ENCODE results near the gene CFAP46.
A peak's percentile ranks its signal among the peaks of the same experiment; 100 is the strongest.
"Not testable (repeated sequence)": the region's sequence is repeated elsewhere in the genome, so short reads cannot be mapped to it uniquely, and the experiment has no call there.

The CFAP46 gene

DNA sequence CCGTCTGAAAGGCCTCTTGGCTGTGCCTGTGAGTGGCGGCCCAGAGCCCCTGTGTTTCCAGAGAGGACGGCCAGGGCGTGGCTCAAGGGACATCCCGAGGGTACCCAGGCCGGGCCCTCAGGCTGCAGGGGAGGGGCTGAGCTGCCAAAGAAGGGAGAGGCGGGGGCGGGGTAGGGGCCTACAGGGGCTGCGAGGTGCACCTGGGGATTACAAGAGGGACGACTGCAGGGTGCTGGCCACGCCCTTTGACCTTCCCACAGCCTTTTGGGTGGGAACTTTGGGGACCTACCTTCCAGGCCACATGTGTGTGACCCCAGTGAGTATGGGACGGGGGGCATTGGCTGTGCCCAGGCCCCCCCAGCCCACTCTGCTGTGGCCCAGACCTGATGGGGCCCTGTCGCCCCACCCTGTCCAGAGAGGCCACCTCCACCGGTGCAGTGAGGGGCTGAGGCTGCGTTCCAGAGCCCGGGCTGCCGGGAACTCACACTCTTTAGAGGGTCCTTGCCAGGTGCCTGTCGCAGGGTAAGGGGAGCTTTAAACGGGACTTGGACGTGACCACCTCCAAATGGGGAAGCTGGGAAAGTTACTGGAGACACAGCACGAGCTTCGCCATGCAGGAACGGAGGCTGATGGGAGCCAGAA, 137.5 kb downstream of the CFAP46 start:
- no peak for DNase-seq (ENCODE audit: low spot score)

DNA sequence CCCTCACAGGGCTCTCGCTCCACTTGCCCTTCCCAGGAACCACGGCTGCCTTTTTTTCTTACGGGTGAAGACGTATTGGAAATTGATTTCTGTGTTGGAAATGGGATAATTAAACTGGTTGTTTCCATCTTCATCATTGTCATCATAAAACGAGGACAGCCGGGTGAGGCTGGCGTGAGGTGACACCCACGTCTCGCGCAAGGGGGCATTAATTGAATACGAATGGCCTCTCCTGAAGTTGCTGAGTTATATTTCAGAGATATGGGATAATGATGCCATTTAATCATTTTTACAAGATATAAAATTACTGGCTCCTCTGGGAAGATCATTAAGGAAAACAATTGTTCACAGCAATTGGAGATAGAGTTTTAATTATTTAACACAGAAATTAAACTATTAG, 138.1 kb downstream of the CFAP46 start:
- no peak for DNase-seq (ENCODE audit: low spot score)

DNA sequence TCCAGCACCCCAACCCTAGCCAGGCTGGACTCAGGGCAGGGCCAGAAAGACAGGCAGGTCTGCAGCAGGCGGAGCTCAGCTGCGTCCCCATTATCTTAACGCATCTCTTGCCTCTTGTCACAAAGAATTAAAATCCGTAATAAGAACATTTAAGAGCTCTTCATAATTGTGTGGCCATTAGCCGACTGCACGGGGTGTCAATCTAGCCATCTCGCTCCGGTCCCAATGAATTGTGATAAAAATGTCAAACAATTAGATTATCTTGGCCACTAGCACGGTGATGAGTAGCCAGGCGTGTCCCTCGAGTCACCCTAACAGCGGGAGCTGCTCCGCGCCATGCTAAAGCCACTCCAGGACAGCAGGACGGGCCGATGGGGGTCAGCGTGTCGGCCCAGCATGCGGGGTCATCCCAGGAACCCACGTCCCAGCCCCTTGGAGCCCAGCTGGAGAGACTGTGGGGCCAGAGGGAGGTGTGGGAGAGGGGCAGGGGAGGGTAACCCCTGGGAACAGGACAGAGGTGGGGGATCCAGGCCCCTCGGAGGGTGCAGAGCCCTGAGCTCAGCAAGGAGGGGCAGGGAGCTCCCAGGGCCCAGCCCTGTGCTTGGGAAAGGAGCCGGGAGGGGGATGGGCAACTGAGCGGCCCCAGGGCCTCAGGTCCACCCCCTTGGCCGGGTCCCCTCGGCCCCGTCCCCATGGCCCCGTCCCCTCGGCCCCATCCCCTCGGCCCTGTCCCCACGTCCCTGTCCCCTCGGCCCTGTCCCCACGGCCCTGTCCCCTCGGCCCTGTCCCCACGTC, 138.8 kb downstream of the CFAP46 start:
- no peak for DNase-seq (ENCODE audit: low spot score)

DNA sequence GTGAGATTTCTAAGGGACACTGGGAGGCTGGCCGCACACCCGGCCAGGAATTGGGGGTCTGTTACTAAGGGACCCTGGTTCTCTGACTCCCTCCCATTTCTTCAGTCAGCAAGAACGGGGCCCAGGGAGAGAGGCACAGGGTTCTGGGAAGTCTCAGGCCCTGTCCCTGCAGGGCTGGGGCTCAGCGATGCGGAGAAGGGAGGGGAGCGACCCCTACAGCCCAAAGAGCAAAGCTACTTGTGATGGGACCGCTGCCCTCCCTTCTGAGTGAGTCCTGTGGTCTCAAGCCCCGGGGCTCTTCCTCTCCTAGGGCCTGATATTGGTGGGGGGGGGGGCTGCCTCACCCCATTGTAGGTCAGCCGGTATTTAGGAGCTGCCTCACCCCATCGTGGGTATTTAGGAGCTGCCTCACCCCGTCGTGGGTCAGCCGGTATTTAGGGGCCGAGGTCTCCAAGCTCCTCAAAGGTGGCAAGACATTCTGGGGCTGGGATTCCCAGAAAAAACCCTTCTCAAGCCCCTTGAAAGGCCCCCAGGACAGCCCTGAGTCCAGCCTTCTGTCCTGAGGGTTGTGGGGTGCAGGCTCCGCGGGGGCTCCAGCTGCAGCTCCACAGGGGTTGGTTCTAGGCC, 139.6 kb downstream of the CFAP46 start:
- DNase-seq (ENCODE audit: low spot score): no peak

DNA sequence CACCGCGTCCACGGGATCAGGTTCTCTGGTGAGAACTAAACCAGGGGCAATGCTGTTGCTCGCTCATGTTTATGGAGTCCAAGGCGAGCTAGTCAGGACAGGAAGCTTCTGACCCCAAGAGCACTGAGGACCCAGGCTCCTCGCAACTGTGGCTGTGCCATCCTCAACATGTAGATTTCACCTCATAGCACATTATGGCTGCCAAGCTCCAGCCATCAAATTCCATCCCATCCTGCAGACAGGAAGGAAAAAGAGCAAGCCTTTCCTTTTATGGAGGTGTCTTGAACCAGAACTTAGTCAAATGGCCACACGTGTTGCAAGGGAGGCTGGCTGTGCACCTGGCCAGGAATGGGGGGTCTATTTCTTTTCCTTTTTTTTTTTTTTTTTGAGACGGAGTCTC, 140.3 kb downstream of the CFAP46 start:
- DNase-seq (ENCODE audit: low spot score): no peak

DNA sequence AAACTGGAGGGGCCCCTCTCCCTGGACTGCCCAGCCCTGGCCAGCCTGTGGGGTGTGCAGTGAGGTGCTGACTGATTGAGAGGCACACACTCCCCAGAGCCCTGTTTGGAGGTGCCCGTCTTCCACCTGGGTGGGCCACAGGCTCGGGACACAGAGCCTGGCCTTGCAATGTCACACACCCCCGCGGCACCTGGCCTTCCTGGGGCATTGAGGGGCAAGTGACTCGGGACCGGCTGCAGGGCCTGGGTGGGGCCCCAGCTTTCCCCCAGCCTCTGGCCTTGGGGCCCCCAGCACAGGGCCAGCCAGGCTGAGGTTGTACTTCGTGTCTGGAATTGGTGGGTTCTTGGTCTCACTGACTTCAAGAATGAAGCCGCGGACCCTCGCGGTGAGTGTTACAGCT, 142.5 kb downstream of the CFAP46 start:
- no peak for DNase-seq (ENCODE audit: low spot score)

DNA sequence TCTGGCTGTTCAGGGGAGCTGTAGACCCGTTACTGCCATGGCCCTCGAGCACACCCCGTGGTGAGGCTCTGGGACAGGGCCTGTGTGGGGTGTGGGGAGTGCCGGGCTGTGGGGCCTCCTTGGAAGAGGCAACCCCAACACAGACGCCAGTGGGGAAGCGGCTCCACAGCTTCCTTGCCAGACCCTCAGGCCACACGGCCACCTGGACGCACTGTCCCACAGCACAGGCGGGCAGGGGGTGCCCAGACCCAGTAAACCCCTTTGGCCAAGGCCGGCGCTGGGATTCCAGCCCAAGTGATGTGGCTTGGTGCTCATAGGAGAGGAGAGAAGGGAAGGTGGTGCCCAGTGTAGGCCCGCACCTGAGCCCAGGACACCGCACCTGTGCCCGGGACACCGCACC, 143.5 kb downstream of the CFAP46 start:
- no peak for DNase-seq (ENCODE audit: low spot score)

DNA sequence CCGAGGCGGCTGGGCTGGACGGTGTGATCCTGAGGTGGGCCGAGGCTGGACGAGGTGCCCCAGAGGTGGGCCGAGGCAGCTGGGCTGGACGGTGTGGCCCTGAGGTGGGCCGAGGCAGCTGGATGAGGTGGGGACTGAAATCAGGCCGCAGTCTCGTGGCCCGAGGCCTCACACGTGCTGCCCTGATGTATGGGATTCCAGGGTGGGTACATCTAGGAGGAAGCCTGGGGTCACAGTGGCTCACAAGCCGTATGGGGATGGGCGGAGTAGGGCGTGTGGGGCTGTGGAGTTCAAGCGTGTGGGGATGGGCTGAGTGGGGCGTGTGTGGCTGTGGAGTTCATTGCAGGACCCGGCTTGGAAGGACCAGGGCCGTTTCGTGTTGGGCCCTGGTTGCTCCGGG, 144.0 kb downstream of the CFAP46 start:
- DNase-seq (ENCODE audit: low spot score): no peak

DNA sequence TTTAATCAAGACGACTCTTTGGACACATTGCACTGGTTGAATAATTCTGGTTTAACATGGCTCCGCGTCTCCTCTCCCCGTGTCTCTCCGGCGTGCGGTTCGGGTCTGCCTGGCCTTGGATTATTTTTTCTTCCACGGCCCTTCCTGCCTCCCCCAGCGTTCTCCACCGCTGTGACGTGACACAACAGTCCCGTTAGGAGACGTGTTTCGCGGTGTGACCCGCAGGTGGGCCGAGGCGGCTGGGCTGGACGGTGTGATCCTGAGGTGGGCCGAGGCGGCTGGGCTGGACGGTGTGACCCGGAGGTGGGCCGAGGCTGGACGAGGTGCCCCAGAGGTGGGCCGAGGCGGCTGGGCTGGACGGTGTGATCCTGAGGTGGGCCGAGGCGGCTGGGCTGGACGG, 144.4 kb downstream of the CFAP46 start:
- not testable (repeated sequence) for DNase-seq (ENCODE audit: low spot score)

DNA sequence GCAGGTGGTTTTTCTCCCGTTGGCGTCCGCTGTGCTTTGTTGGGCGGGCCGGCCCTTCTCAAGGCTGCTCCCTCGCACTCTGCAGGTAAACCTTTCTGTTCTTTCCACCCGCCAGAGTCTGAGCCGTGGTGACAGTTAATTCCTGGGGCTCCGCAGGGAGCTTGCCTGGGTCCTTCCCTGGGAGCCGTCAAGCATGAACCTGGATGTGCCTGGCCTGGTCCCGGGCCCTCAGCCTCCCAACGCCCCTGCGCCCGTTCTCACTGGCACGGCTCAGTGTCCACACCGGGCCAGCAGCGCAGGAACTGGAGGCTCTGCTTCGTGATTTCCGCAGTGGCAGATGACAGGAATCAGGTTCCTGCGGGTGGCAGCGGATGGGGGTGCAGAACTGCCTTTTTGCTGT, 145.5 kb downstream of the CFAP46 start:
- DNase-seq (ENCODE audit: low spot score): no peak

DNA sequence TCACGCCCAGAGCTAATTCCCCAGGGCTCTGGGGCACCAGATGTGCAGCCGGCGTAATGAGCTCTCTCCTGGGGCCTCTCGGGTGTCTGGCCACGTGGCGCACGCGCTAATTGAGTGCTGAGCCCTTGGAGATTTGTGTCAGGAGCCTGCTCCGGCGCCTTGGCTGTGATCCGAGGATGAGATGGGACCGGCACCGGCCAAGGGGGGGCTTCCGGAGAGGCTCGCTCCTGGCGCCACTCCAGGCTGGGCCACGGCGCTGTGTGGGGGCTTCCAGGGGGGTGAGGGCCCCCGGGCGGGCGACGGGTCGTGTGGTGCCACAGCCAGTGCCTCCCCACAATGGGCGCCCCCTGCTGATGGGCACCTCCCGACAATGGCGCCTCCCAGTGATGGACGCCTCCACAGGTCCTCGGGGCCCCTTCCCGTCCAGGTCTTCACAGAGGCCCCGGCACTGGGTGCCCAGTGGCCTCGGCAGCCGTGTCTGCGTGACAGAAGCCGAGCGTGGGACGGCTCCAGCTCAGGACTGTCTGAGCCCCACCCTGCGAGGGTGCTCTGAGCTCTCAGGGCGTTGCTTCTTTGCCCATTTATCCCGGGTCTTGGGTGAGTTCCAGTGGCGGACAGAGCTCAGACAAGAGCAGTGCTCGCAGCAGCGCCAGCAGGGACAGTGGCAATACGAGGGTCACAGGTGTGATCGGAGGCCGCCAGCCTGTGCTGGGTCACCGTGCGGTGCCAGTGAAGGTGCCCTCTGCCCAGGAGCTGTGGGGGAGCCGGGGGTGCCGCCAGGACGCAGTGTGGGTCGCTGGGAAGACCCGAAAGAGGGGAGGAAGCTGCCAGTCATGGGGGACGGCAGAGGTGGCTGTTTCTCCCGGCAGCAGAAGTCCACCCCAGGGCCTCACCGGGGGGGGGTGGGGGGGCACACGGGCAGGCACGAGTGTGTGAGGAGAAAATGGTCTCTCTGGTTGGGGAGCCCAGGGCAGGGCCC, 148.2 kb downstream of the CFAP46 start:
- no peak for DNase-seq (ENCODE audit: low spot score)

DNA sequence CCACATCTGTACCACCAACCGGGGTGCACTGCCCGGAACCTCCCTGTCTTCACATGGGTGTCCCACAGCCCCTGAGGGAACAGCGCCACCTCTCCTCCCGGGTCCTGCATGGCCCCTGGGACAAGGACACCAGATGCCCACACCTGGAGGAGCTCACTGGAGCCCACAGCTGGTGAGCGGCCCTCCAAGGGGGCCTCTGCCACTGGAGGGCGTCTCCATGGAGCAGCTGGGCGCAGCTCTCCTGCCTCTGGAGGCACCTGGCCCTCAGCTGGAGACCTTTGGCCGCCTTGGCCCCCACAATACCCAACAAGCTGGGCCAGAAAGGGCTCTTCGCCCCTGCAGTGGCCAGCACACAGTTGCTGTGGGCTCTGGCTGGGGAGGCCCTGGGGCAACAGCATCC, 149.2 kb downstream of the CFAP46 start:
- no peak for DNase-seq (ENCODE audit: low spot score)

DNA sequence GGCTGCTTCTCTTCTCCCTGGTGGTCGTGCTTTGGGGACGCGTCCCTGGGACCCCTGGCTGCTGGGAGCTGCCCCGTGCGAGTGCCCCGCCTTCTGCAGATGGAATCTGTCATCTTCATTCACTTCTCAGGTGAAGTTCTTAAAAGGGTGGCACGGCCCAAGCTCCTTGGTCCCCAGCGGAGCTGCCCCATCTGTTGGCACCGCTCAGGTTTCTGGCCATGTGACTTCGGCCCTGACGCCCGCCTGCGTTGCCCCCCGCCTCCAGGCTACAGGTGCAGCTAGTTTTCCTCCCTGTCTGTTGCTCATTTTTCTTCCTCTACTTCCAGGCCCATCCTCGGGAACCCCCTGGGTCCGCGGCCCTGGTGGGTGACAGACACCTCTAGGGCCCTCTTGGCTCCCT, 149.6 kb downstream of the CFAP46 start:
- DNase-seq (ENCODE audit: low spot score): no peak

DNA sequence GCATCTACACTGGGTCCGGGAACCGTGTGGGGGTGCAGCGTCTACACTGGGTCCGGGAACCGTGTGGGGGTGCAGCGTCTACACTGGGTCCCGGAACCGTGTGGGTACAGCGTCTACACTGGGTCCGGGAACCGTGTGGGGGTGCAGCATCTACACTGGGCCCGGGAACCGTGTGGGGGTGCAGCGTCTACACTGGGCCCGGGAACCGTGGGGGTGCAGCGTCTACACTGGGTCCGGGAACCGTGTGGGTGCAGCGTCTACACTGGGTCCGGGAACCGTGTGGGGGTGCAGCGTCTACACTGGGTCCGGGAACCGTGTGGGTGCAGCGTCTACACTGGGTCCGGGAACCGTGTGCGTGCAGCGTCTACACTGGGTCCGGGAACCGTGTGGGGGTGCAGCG, 150.3 kb downstream of the CFAP46 start:
- DNase-seq (ENCODE audit: low spot score): not testable (repeated sequence)

DNA sequence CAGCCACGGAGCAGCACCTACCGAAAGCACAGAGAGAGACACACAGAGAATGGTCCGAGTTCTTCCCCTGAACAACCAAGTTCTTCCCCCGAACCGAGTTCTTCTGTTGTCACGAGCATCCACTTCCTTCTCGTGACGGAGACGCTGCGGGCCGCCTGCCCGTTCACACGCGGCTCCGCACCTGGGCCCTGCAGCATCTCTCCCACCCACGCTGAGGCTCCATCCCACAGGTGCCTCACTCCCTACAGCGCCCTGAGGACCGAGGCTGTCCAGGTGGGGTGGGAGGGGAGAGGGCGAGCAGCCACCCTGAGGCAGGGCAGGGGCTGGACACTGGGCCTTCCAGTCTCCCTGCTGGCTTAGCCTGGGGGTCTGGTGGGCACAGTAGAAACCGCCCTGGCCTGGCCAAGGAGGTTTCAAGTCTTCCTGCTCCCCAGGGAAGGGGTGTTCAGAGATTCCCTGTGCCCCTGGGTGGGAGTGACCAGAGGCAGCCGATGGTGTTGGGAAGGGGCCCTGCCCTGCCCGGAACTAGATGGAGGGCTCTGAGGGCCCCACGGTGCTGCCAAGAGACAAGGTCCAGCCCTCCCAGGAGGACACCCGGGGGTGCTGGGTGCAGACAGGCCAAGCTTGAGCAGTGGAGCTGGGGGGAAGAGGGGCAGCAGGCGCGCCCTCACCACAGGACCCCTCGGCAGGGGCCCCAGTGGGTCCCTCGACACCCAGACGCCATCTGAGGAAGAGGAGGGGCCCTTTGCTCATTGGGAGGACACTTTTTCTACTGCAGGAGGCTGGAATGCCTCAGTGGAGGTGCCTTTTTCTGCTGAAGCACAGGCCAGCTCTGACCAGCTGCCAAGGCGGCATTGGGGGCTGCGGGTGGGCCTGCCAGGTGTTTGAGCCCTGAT, 151.2 kb downstream of the CFAP46 start:
- DNase-seq (ENCODE audit: low spot score): no peak

DNA sequence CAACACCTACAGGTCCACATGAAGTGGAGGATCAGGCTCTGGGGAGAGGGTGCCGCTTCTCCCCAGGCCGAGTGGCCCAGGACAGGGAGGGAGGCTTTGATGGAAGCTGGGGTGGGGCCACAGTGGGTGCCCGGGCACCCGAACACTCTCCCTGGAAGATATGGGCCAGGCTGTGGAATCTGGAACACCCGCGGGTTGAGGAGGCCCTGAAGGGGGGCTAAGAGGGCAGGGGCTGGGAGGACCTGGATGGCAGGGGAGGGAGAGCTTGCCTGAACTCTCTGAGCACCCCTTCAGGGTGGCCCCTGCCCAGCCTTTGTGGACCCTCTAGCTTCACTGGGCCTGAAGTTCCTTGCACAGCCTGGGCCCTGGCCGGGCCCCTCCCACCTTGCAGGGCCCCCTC, 151.9 kb downstream of the CFAP46 start:
- no peak for DNase-seq (ENCODE audit: low spot score)

DNA sequence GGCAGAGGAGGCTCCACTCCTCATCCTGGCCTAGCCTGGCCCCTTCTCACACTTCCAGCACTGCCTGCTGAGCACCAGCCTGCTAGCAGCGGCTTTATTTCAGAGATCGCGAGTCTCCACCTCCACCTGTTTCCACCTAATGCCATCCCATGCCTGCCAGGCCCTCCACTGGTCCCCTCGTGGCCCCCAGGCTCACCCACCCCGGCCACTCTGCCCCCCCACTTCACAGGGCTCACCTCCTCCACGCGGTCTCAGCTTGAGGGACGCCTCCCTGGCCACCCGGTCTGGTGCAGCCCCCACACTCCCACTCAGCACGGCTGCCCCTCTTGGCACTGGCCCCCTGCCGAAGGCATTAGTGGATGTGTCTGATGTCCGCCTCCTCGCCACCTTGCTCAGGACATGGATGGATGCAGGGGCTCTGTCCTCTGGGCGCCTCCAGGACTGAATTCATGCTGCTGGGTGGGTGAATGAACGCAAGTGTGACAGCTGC, 152.7 kb downstream of the CFAP46 start:
- DNase-seq (ENCODE audit: low spot score): no peak

DNA sequence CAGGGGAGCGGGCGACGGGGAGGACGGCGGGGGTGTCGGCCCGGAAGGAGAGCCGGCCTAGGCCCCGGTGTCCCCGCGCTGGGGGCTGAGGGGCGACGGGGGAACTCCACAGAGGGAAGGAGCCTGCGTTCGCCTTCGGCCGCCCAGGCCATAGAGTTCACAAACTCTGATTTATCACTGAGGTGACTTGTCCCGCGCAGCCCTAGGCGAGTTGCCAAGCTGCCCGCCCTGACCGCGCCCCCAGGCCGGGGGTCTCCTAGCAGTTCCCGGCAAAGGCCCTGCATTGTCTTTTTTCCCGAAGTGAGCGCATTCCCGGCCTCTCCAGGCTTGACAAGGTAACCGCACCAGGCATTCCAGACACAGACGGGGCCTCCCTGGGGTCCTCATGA, 153.5 kb downstream of the CFAP46 start:
- DNase-seq (ENCODE audit: low spot score): no peak

DNA sequence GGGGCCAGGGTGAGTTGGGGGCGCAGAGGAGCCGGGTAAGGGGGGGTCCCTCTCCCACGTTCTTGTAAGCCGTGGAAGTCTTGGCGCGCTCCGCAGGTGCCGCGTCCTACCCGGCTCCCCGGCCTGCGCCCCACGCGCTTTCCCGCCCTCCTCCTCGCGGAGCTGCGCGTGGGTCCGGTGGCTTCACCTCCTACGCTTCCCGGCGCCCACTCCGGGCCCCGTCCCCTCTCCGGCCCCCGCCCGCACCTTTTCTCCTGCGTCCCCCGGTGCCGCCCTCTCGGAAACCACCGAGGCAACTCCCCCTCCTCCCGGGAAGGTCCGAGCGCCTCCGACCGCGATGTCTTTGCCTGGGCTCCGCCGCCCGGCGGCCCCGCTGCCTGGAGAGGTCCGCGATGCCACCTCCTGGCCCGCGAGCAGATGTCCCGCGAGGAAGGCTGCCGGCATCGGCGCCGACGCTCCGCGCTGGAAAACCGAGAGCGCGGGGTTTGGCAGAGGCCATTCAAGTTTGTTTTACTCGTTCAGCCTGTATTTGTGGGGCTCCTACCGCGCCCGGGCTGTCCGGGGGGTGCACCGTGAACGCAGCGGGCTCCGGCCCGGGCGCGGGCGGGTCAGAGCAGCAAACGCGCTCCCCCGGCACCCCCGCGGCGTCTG, 154.1 kb downstream of the CFAP46 start:
- DNase-seq (ENCODE audit: low spot score): peak; percentile 29

DNA sequence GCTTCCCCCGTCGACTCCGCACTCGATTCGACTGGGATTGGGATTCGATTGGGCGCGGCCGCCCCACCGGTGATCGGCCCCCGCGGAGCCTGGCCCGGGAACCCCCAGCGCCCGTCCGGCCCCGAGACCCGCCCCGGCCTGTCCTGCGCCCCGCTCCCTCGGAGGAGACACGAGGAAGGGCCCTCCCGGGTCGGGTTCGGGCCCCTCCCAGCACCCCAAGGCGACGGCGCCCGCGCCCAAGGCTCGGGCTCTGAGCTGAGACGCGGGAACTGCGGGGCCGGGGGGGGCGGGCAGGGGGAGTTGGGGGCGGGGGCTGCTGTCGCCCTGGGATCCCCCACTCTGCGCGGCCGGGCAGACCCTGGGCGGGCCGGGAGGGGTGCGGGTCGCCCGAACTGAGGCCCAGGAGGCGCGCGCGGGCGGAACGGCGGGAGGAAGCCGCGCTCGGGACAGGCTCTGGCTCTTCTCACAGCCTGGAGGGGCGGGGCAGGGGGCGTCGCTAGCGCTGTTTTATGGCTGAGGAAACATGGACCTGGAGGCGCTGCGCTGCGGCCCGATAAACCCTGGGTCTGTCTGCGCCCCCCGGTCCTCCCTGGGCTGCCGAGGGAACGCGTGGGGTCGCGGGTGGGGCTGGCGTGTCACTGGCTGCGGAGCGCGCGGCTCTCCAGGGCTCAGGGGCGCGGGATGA, 154.7 kb downstream of the CFAP46 start:
- no peak for DNase-seq (ENCODE audit: low spot score)
